ENCODE measurements around the gene SFMBT1.
A peak's percentile ranks its signal among the peaks of the same experiment; 100 is the strongest.

GRCh38 chr3:53072653-53073552 is 27.0 kb upstream of the SFMBT1 start:
- TF ChIP-seq CTCF (IDR thresholded peaks at IDR 0.05) (peak; percentile 92 to 97 (median 94)), POLR2A (IDR thresholded peaks at IDR 0.05) (peak; percentile 22)

Measured in right lobe of liver (tissue), 4 donors.